ENCODE data around the gene GTPBP6.

The GTPBP6 gene

GRCh38 chrX:347351-348117 is 28.9 kb upstream of the GTPBP6 start:
- ATAC-seq, result no peak
- TF ChIP-seq RARB (CRISPR knock-in tag; IDR thresholded peaks at IDR 0.05) (no peak), CSRNP3 (CRISPR knock-in tag; IDR thresholded peaks at IDR 0.05) (no peak), GLIS3 (CRISPR knock-in tag; IDR thresholded peaks at IDR 0.05) (no peak), TOX (CRISPR knock-in tag; IDR thresholded peaks at IDR 0.05; ENCODE audit: borderline replicate concordance) (no peak), ZFP30 (CRISPR knock-in tag; IDR thresholded peaks at IDR 0.05) (no peak), POU6F1 (CRISPR knock-in tag; IDR thresholded peaks at IDR 0.05; ENCODE audit: borderline replicate concordance, low read depth) (no peak), CREB5 (CRISPR knock-in tag; IDR thresholded peaks at IDR 0.05; ENCODE audit: low read depth) (no peak), PPARA (CRISPR knock-in tag; IDR thresholded peaks at IDR 0.05; ENCODE audit: borderline replicate concordance) (no peak), ZC3H10 (CRISPR knock-in tag; IDR thresholded peaks at IDR 0.05) (no peak), TSHZ2 (CRISPR knock-in tag; IDR thresholded peaks at IDR 0.05) (no peak), ZFP3 (CRISPR knock-in tag; IDR thresholded peaks at IDR 0.05) (no peak), PATZ1 (CRISPR knock-in tag; IDR thresholded peaks at IDR 0.05; ENCODE audit: borderline replicate concordance) (no peak), ZNF565 (CRISPR knock-in tag; conservative IDR thresholded peaks at IDR 0.05; ENCODE audit: low read depth) (no peak), ISL1 (CRISPR knock-in tag; IDR thresholded peaks at IDR 0.05) (no peak), ZNF70 (CRISPR knock-in tag; IDR thresholded peaks at IDR 0.05) (no peak), SNAI2 (CRISPR knock-in tag; IDR thresholded peaks at IDR 0.05) (no peak), ESRRG (CRISPR knock-in tag; IDR thresholded peaks at IDR 0.05) (no peak), TCF4 (CRISPR knock-in tag; IDR thresholded peaks at IDR 0.05; ENCODE audit: borderline replicate concordance) (no peak)

- ATAC-seq, result no peak
- TF ChIP-seq ZC3H10 (CRISPR knock-in tag; IDR thresholded peaks at IDR 0.05) (no peak), ESRRG (CRISPR knock-in tag; IDR thresholded peaks at IDR 0.05) (no peak), ARNTL (CRISPR knock-in tag; IDR thresholded peaks at IDR 0.05; ENCODE audit: borderline replicate concordance, low read depth) (no peak), RARB (CRISPR knock-in tag; IDR thresholded peaks at IDR 0.05) (no peak), TCF4 (CRISPR knock-in tag; IDR thresholded peaks at IDR 0.05; ENCODE audit: borderline replicate concordance) (no peak), CREB5 (CRISPR knock-in tag; IDR thresholded peaks at IDR 0.05; ENCODE audit: low read depth) (no peak), TSHZ2 (CRISPR knock-in tag; IDR thresholded peaks at IDR 0.05) (no peak), ZFP3 (CRISPR knock-in tag; IDR thresholded peaks at IDR 0.05) (no peak), ZFP30 (CRISPR knock-in tag; IDR thresholded peaks at IDR 0.05) (no peak), CSDC2 (CRISPR knock-in tag; IDR thresholded peaks at IDR 0.05) (no peak), ZNF565 (CRISPR knock-in tag; conservative IDR thresholded peaks at IDR 0.05; ENCODE audit: low read depth) (no peak), CSRNP3 (CRISPR knock-in tag; IDR thresholded peaks at IDR 0.05) (no peak), ZNF70 (CRISPR knock-in tag; IDR thresholded peaks at IDR 0.05) (no peak)
Observed at GRCh38 chrX:346034-346813, 27.6 kb upstream of the GTPBP6 start.

All from SK-N-SH treated with all-trans-retinoic acid at 6 μM for 48 hours (cell line).